ENCODE measurements around the gene HIBADH. TPM values are rescaled to one million over a fixed set of nuclear protein-coding genes. Genes with fewer than 3 reads are reported as not detected.

Gene HIBADH
- total RNA-seq, 1 donor from 2014 or later, result 10.3 TPM

DNA sequence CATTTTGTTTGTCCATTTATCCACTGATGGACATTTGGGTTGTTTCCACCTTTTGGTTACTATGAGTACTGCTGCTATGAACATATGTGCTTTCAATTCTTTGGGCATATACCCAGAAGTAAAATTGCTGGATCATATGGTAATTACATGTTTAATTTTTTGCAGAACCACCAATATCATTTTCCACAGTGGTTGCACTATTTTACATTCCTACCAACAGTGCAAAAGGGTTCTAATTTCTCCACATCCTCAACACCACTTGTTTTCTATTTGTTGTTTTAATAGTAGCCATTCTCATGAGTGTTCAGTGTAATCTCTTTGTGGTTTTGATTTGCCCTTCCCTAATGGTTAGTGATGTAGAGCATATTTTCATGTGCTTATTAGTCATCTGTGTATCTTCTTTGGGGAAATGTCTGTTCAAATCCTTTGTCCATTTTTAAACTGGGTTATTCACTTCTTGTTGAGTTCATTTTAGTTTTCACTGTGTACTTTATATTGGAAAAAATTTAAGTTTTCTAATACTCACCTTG lies 101.9 kb downstream of the HIBADH start:
- DNase-seq, result no peak
- Mint-ChIP-seq H3K36me3 (ENCODE audit: unreplicated experiment) (peaks cover 15% of the 10 kb centered on the region), H3K27ac (ENCODE audit: unreplicated experiment) (no peak overlapping the region), H3K9me3 (ENCODE audit: unreplicated experiment) (peaks cover 7% of the 10 kb centered on the region), H3K4me3 (ENCODE audit: unreplicated experiment) (no peak overlapping the region), H3K27me3 (ENCODE audit: unreplicated experiment) (no peaks in the 10 kb centered on the region), H3K4me1 (ENCODE audit: low read depth, unreplicated experiment) (peaks cover 4% of the 10 kb centered on the region)
- TF ChIP-seq, protein P1, sequence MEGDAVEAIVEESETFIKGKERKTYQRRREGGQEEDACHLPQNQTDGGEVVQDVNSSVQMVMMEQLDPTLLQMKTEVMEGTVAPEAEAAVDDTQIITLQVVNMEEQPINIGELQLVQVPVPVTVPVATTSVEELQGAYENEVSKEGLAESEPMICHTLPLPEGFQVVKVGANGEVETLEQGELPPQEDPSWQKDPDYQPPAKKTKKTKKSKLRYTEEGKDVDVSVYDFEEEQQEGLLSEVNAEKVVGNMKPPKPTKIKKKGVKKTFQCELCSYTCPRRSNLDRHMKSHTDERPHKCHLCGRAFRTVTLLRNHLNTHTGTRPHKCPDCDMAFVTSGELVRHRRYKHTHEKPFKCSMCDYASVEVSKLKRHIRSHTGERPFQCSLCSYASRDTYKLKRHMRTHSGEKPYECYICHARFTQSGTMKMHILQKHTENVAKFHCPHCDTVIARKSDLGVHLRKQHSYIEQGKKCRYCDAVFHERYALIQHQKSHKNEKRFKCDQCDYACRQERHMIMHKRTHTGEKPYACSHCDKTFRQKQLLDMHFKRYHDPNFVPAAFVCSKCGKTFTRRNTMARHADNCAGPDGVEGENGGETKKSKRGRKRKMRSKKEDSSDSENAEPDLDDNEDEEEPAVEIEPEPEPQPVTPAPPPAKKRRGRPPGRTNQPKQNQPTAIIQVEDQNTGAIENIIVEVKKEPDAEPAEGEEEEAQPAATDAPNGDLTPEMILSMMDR (IDR thresholded peaks at IDR 0.05; ENCODE audit: partially characterized antibody, unreplicated experiment), result peak; percentile 18

DNA sequence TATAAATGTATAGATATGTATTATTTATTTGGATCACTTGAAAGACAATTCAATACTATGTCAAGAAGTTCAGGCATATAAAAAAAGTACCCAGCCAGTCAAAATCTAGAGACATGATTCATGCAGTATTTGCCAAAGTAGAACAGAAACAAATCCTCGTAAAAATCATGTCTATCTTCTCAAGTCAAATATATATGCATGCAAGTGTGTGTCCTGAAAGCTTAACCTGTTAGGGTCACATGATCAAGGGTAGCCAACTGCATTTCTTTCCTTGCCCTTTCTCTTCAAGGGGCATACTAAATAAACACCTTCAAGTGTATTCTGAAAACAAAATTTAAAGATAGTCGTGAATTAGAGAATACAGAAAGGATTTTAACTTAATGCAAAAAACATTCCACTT lies 107.0 kb downstream of the HIBADH start:
- Mint-ChIP-seq H3K27me3 (ENCODE audit: unreplicated experiment) (peaks cover 5% of the 10 kb centered on the region), H3K9me3 (ENCODE audit: unreplicated experiment) (peaks cover 4% of the 10 kb centered on the region), H3K4me1 (ENCODE audit: low read depth, unreplicated experiment) (peaks cover 33% of the 10 kb centered on the region), H3K36me3 (ENCODE audit: unreplicated experiment) (no peaks in the 10 kb centered on the region), H3K27ac (ENCODE audit: unreplicated experiment) (no peak overlapping the region), H3K4me3 (ENCODE audit: unreplicated experiment) (no peak overlapping the region)
- TF ChIP-seq, protein P1 (IDR thresholded peaks at IDR 0.05; ENCODE audit: partially characterized antibody, unreplicated experiment), result no peak
- DNase-seq, result no peak

DNA sequence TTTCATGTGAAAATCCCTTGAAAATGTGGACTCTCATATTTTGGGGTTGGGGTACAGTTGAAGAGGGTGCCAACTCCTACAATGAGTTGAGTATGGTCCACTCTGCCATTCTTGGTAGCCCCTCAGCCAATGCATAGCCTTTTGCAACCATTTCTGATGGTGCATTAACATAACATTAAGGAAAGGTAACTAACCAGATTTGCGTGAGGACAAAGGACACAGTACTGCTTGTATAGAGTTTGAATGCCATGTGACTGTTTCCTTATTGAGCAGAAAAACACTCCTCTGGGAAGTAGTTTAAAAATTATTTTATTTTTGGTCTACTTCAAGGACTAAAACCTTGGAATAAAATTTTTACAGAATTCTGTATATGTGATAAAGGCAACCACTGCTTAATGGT lies 107.9 kb downstream of the HIBADH start:
- DNase-seq, result no peak
- Mint-ChIP-seq H3K9me3 (ENCODE audit: unreplicated experiment) (peaks cover 4% of the 10 kb centered on the region), H3K27me3 (ENCODE audit: unreplicated experiment) (peaks cover 5% of the 10 kb centered on the region), H3K36me3 (ENCODE audit: unreplicated experiment) (no peaks in the 10 kb centered on the region), H3K4me3 (ENCODE audit: unreplicated experiment) (no peak overlapping the region), H3K4me1 (ENCODE audit: low read depth, unreplicated experiment) (peaks cover 37% of the 10 kb centered on the region), H3K27ac (ENCODE audit: unreplicated experiment) (peak overlapping the region; percentile 5)
- TF ChIP-seq, protein P1 (IDR thresholded peaks at IDR 0.05; ENCODE audit: partially characterized antibody, unreplicated experiment), result no peak

DNA sequence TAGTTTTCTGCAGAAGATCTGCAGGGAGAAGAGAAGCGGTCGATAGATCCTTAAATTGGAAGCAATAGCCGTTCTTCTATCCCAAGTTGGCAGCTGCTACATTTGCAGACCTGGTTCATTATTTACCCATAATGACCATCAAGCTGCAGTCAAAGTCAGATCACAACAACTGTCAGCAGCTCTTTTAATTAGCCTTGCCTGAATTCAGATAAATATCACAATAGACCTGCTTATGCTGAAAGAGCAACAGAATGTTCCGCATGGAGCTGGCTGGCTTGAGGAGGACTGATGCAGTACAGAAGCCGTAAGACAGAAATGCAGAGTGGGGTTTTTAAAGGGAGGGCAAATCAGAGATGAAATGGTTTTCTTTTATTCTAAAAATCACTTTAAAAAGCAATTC lies 109.4 kb downstream of the HIBADH start:
- Mint-ChIP-seq H3K4me3 (ENCODE audit: unreplicated experiment) (peak overlapping the region; percentile 56), H3K27ac (ENCODE audit: unreplicated experiment) (peak overlapping the region; percentile 94), H3K36me3 (ENCODE audit: unreplicated experiment) (no peaks in the 10 kb centered on the region), H3K4me1 (ENCODE audit: low read depth, unreplicated experiment) (peaks cover 43% of the 10 kb centered on the region), H3K27me3 (ENCODE audit: unreplicated experiment) (peaks cover 5% of the 10 kb centered on the region), H3K9me3 (ENCODE audit: unreplicated experiment) (peaks cover 4% of the 10 kb centered on the region)
- no peak for DNase-seq
- TF ChIP-seq, protein P1 (IDR thresholded peaks at IDR 0.05; ENCODE audit: partially characterized antibody, unreplicated experiment), result no peak

DNA sequence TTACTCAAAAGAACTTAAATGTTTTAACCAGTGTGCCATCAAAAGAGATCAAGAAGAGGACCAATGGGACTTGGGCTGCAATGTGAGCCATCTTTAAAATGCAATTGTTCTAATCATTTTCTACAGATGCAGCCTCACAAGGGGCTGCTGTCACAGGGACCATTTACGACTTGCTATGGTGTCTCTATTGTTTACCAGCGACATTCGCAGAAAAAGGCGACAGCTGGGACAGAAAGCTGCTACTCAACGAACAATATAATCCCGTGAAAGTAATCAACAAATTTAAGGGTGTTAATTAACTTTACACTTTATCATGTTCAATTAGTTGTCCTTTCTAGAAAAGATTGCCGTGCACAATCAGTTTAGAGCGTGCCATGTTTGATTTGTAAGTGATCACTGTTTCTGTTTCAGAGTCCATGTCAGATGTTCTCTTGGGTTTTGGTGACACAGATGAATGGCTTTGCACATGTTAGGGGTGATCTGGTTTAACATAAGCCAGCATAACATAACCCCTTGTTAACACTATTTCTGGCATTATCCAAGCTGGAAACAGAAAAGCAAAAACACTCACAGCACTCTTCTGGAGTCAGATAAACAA lies 110.8 kb downstream of the HIBADH start:
- TF ChIP-seq, protein P1 (IDR thresholded peaks at IDR 0.05; ENCODE audit: partially characterized antibody, unreplicated experiment), result no peak
- peak overlapping the region; percentile 55 for H3K4me3 Mint-ChIP-seq (ENCODE audit: unreplicated experiment)
- peaks cover 4% of the 10 kb centered on the region for H3K9me3 Mint-ChIP-seq (ENCODE audit: unreplicated experiment)
- peaks cover 50% of the 10 kb centered on the region for H3K4me1 Mint-ChIP-seq (ENCODE audit: low read depth, unreplicated experiment)
- peak overlapping the region; percentile 94 for H3K27ac Mint-ChIP-seq (ENCODE audit: unreplicated experiment)
- DNase-seq, result peak; percentile 19
- H3K36me3 Mint-ChIP-seq (ENCODE audit: unreplicated experiment), result peaks cover 5% of the 10 kb centered on the region
- peaks cover 8% of the 10 kb centered on the region for H3K27me3 Mint-ChIP-seq (ENCODE audit: unreplicated experiment)

All from glutamatergic neuron (in vitro differentiated cells).